Measurements from ENCODE around the gene RAD51D.
A peak's percentile ranks its signal among the peaks of the same experiment; 100 is the strongest.

RAD51D gene

GRCh38 chr17:35103271-35103670 is 16.4 kb downstream of the RAD51D start:
- H3K27me3 ChIP-seq (ENCODE audit: insufficient read depth, poor library complexity, severe bottlenecking), result no peaks in the 10 kb centered on the region
- DNase-seq (ENCODE audit: low read depth in 1 of 2, low spot score in 1 of 2), result no peak
- TF ChIP-seq REST (IDR thresholded peaks at IDR 0.05; ENCODE audit: insufficient replicate concordance, low read depth) (no peak), GABPA (IDR thresholded peaks at IDR 0.05; ENCODE audit: low read depth) (no peak), POLR2AphosphoS5 (IDR thresholded peaks at IDR 0.05; ENCODE audit: low read depth) (no peak), SPI1 (IDR thresholded peaks at IDR 0.05; ENCODE audit: borderline replicate concordance, low read depth) (no peak)
- TF ChIP-seq, protein P1, sequence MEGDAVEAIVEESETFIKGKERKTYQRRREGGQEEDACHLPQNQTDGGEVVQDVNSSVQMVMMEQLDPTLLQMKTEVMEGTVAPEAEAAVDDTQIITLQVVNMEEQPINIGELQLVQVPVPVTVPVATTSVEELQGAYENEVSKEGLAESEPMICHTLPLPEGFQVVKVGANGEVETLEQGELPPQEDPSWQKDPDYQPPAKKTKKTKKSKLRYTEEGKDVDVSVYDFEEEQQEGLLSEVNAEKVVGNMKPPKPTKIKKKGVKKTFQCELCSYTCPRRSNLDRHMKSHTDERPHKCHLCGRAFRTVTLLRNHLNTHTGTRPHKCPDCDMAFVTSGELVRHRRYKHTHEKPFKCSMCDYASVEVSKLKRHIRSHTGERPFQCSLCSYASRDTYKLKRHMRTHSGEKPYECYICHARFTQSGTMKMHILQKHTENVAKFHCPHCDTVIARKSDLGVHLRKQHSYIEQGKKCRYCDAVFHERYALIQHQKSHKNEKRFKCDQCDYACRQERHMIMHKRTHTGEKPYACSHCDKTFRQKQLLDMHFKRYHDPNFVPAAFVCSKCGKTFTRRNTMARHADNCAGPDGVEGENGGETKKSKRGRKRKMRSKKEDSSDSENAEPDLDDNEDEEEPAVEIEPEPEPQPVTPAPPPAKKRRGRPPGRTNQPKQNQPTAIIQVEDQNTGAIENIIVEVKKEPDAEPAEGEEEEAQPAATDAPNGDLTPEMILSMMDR (IDR thresholded peaks at IDR 0.05; ENCODE audit: insufficient read depth, low read length), result no peak

GRCh38 chr17:35101725-35102124 is 17.9 kb downstream of the RAD51D start:
- H3K4me3 ChIP-seq (replicated peaks; ENCODE audit: insufficient read depth, low read length), result no peak overlapping the region
- no peak overlapping the region; the same call in 1 of the 2 replicates for H3K27ac ChIP-seq (replicated peaks)
- no peak for TF ChIP-seq SPI1 (IDR thresholded peaks at IDR 0.05; ENCODE audit: borderline replicate concordance, low read depth)
- no peak for TF ChIP-seq REST (IDR thresholded peaks at IDR 0.05; ENCODE audit: insufficient replicate concordance, low read depth)
- TF ChIP-seq, protein P1 (IDR thresholded peaks at IDR 0.05; ENCODE audit: insufficient read depth, low read length), result no peak
- H3K27me3 ChIP-seq (ENCODE audit: insufficient read depth, poor library complexity, severe bottlenecking), result no peaks in the 10 kb centered on the region
- no peak for DNase-seq (ENCODE audit: low read depth in 1 of 2, low spot score in 1 of 2)

More at GRCh38 chr17:35103271-35103670, 16.4 kb downstream of the RAD51D start:
- Histone ChIP-seq H3K4me3 (replicated peaks; ENCODE audit: insufficient read depth, low read length) (no peak overlapping the region), H3K27ac (replicated peaks) (no peak overlapping the region)

DNA sequence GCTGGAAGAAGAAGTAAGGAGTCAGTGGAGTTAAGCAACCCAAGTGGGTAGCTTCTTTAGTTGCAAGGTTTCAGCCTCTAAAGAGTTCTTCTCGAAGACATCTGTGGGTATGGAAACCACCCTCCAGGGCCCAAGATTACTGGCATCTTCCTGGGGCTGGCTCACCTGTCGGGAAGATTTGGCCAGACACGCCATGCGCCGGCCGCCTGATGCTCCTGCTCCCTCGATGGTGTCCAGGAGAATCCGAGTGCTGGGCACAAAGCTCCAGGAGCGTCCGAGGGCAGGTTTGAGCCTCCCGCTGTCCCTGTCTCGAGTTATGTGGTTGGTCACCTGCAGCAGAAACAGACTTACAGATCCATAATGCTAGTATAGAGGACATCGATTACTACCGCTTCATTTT is 18.6 kb downstream of the RAD51D start:
- no peaks in the 10 kb centered on the region for H3K27me3 ChIP-seq (ENCODE audit: insufficient read depth, poor library complexity, severe bottlenecking)
- TF ChIP-seq, protein P1 (IDR thresholded peaks at IDR 0.05; ENCODE audit: insufficient read depth, low read length), result no peak
- no peak for TF ChIP-seq POLR2AphosphoS5 (IDR thresholded peaks at IDR 0.05; ENCODE audit: low read depth)
- peak overlapping the region; percentile 32 for H3K27ac ChIP-seq (replicated peaks)
- H3K4me3 ChIP-seq (replicated peaks; ENCODE audit: insufficient read depth, low read length), result no peak overlapping the region
- DNase-seq (ENCODE audit: low read depth in 1 of 2, low spot score in 1 of 2), result no peak

DNA sequence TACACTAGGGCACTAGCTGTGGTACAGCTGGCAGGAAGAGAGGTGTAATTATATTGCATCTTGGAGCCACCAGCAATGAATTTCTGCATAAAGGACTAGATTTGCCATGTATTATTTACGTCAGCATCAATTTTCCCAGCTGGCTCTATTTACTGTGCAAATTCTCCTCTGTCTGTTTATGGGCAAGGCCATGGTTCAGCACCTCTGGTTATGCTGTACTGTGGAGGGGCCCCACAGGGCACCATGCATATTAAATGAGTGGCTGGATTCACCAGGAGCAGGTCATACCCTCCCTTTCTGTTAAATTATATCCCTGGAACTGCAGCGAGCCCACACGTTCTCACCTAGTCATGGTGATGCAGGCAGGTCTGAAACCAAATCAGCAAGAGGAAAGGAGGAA is 19.8 kb downstream of the RAD51D start:
- H3K4me3 ChIP-seq (replicated peaks; ENCODE audit: insufficient read depth, low read length), result no peak overlapping the region
- TF ChIP-seq, protein P1 (IDR thresholded peaks at IDR 0.05; ENCODE audit: insufficient read depth, low read length), result no peak
- no peak for TF ChIP-seq POLR2AphosphoS5 (IDR thresholded peaks at IDR 0.05; ENCODE audit: low read depth)
- TF ChIP-seq GABPA (IDR thresholded peaks at IDR 0.05; ENCODE audit: low read depth), result no peak
- TF ChIP-seq REST (IDR thresholded peaks at IDR 0.05; ENCODE audit: insufficient replicate concordance, low read depth), result no peak
- TF ChIP-seq SPI1 (IDR thresholded peaks at IDR 0.05; ENCODE audit: borderline replicate concordance, low read depth), result no peak
- no peak for DNase-seq (ENCODE audit: low read depth in 1 of 2, low spot score in 1 of 2)
- no peak overlapping the region for H3K27ac ChIP-seq (replicated peaks)
- H3K27me3 ChIP-seq (ENCODE audit: insufficient read depth, poor library complexity, severe bottlenecking), result no peaks in the 10 kb centered on the region
